Peyer's patch (tissue), 4 donors: ENCODE data around the gene ABHD17A.

ENCODE experiments used
- POLR2A ChIP-seq, 2 donors: fragments of 450-650 bp; IDR thresholded peaks; one replicate each; pipeline ENCODE4 v1.5.1; 2017; ENCODE audit warnings: antibody characterized with exemption in 2 of 2, mild to moderate bottlenecking in 2 of 2, moderate library complexity in 2 of 2
- TF ChIP-seq, protein P1 (sequence below), 6 experiments: fragments of 450-650 bp in 4 of 6; fragments of 200-600 bp in 2 of 6; sonication (generic) in 1 of 6; IDR thresholded peaks; one replicate each; pipeline ENCODE4 v1.5.1; 2017 to 2019; ENCODE audit warnings: antibody characterized with exemption in 6 of 6, mild to moderate bottlenecking in 3 of 6, moderate library complexity in 1 of 6

DNA sequence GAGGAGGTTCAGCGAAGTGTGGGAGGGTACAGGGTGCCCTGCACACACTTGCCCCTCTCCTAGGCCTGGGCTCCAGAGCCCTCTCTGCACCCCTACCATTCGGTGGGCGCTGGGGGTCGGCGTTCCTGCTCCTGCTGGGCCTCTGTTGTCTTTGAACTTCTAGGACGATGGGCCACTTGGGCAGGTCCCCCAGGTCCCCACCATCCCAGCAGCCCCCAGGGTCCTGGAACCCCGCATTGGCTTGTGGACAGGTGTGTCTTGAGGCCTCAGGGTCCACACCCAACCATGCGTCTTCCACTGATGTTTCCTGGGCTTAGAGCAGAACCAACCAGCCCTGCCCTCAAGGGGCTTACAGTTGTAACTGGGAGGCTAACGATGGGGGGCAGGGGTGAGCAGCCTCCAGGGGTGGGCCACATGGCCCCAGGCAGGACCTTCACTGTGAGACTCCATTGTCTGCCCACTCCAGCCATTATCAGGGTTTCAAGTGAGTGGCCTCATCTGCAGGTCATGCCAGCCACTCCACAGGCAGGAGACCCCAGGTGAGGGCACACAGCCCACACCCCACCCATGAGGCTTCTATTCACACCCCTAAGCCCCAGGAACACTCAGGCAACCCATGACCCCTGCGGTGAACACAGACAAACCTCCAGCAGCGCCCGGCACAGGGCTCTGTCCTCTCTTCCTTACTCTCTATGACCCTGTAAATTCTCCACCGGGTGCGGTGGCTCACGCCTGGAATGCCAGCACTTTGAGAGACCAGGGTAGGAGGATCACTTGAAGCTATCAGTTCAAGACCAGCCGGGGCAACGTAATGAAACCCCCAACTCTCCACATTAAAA lies 19.9 kb downstream of the ABHD17A start:
- TF ChIP-seq, protein P1, sequence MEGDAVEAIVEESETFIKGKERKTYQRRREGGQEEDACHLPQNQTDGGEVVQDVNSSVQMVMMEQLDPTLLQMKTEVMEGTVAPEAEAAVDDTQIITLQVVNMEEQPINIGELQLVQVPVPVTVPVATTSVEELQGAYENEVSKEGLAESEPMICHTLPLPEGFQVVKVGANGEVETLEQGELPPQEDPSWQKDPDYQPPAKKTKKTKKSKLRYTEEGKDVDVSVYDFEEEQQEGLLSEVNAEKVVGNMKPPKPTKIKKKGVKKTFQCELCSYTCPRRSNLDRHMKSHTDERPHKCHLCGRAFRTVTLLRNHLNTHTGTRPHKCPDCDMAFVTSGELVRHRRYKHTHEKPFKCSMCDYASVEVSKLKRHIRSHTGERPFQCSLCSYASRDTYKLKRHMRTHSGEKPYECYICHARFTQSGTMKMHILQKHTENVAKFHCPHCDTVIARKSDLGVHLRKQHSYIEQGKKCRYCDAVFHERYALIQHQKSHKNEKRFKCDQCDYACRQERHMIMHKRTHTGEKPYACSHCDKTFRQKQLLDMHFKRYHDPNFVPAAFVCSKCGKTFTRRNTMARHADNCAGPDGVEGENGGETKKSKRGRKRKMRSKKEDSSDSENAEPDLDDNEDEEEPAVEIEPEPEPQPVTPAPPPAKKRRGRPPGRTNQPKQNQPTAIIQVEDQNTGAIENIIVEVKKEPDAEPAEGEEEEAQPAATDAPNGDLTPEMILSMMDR (IDR thresholded peaks at IDR 0.05) = no peak
- TF ChIP-seq POLR2A (IDR thresholded peaks at IDR 0.05) = no peak
